Adrenal gland (tissue), 12 donors: ENCODE measurements around the gene DSN1. TPM values are rescaled to one million over a fixed set of nuclear protein-coding genes. Genes with fewer than 3 reads are reported as not detected.

Source experiments
- DNase-seq, 7 donors: peaks; one replicate each; pipeline ENCODE4 v3.0.0-alpha.2; 2019 to 2020
- H3K27ac ChIP-seq, 5 donors: fragments of 200-600 bp; sonication (generic) in 4 of 5; 1 replicate in 3 of 5; 2 replicates in 2 of 5; pipeline versions ENCODE4 v1.5.1 to v1.8.0; 2016 to 2020; ENCODE audit warnings: mild to moderate bottlenecking in 1 of 5
- H3K27me3 ChIP-seq: fragments of 200-600 bp; 2 replicates; pipeline ENCODE4 v1.8.0; 2021
- H3K36me3 ChIP-seq, 2 donors: fragments of 200-600 bp; replicated peaks in 1 of 2; 1 replicate in 1 of 2; 2 replicates in 1 of 2; pipeline versions ENCODE4 v1.5.1 to v1.8.0; 2018 to 2022
- H3K4me1 ChIP-seq, 2 donors: fragments of 200-600 bp; replicated peaks in 1 of 2; 1 replicate in 1 of 2; 2 replicates in 1 of 2; pipeline versions ENCODE4 v1.5.1 to v1.8.0; 2018 to 2021
- H3K4me3 ChIP-seq, 4 donors: fragments of 200-600 bp; sonication (generic) in 3 of 4; one replicate each; pipeline ENCODE4 v1.5.1; 2016 to 2018
- H3K9me3 ChIP-seq, 3 donors: fragments of 200-600 bp; sonication (generic) in 1 of 3; replicated peaks in 1 of 3; 1 replicate in 2 of 3; 2 replicates in 1 of 3; pipeline versions ENCODE4 v1.5.1 to v1.8.0; 2016 to 2021
- CTCF ChIP-seq, 6 experiments: fragments of 450-650 bp in 4 of 6; fragments of 200-600 bp in 2 of 6; sonication (generic) in 1 of 6; IDR thresholded peaks; 1 replicate in 5 of 6; 2 replicates in 1 of 6; pipeline versions ENCODE4 v1.5.1 to v1.8.0; 2016 to 2021; ENCODE audit warnings: antibody characterized with exemption in 6 of 6, mild to moderate bottlenecking in 2 of 6, moderate library complexity in 1 of 6
- POLR2A ChIP-seq, 2 donors: fragments of 450-650 bp; IDR thresholded peaks; one replicate each; pipeline ENCODE4 v1.6.1; 2017; ENCODE audit warnings: antibody characterized with exemption in 2 of 2, mild to moderate bottlenecking in 2 of 2, moderate library complexity in 1 of 2
- WGBS, 4 donors: extraction: QIAGEN DNeasy Blood & Tissue Kit in 2 of 4; methylation state at CpG; one replicate each; pipeline versions ENCODE4 v1.1.5 to v1.1.7; 2013 to 2017; 5-methylcytosine and 5-hydroxymethylcytosine counted together
- intact Hi-C, 2 donors: fragments of 100-400 bp; cut with DNase I; formaldehyde crosslinking; loops; one replicate each; pipeline versions ENCODE4 v1.14.1 to v1.15.0; 2022 to 2023
- polyA plus RNA-seq, 3 donors: library from polyadenylated mRNA; stranded (reverse); fragments of 200-250 nt in 2 of 3; fragments of 350-450 nt in 1 of 3; fragmentation: Illumina TruSeq in 1 of 3; extraction: RNeasy Lipid Tissue Mini Kit (QIAGEN cat#74804) in 1 of 3; gene quantifications; one replicate each; pipeline ENCODE4 v1.2.3, GENCODE V29; 2013 to 2014
- total RNA-seq, 9 donors: library from RNA; depleted of rRNA in 4 of 9; stranded (reverse); fragments of >200 nt in 4 of 9; fragments of 120-200 nt in 1 of 9; fragmentation: NEBNext Ultra II Directional in 1 of 9; extraction: Animal tissue kit (Norgen Biotek cat#: 25700) in 1 of 9; gene quantifications; one replicate each; pipeline versions ENCODE4 v1.1.0 to v1.2.4, GENCODE V29; 2013 to 2023
- donor health status: healthy with polysubstance abuse.
- donor health status: Bipolar disorder and iron deficiency.
- donor health status: DM: yes; HTN: yes; CAD: no.
- donor health status: DM: no; HTN: no; CAD: no.
- donor health status: DM: no; HTN: no; CAD: no.
- donor health status: DM: yes; HTN: yes; CAD: no.

DSN1 gene
- total and polyA plus RNA-seq, 12 donors, result 6.7 to 23.5 (median 15.5) TPM

- H3K27ac ChIP-seq, result no peak overlapping the region
- H3K4me3 ChIP-seq, result no peak overlapping the region
- intact Hi-C loops, result no loop called here
- no peak for DNase-seq
- H3K9me3 ChIP-seq, result no peaks in the 10 kb centered on the region
- WGBS, 4 donors, result 92 to 97% (median 94%) methylated on average over 3 of the region's 3 CpGs
- H3K4me1 ChIP-seq, result peaks cover 0 to 8% of the 10 kb centered on the region in 2 donors
- no peaks in the 10 kb centered on the region for H3K27me3 ChIP-seq
- H3K36me3 ChIP-seq, result no peaks in the 10 kb centered on the region
- TF ChIP-seq CTCF (IDR thresholded peaks at IDR 0.05), result no peak
- no peak for TF ChIP-seq POLR2A (IDR thresholded peaks at IDR 0.05)
These were observed 36.9 kb downstream of the DSN1 start for GRCh38 chr20:36736451-36737182.

DNA sequence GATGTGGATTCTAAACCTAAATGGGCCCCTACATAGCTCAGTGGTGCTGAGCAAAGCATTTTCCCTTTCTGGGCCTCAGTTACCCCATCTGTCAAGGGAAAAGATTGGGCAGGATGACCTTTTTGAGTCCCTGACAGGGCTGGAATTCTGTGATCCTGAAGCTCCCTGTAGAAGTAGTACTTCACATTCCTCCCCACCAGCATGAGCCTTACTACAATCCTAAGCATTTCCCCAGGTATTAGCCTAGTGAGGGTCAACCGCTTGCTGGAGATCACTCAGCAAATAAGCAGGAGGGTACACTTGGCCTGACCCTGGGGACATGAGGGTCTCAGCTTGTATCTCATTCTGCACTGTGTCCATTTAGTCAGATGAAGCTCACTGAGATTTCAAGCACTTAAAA is 41.1 kb downstream of the DSN1 start:
- intact Hi-C loops, result no loop called here
- WGBS, 4 donors, result 90 to 100% (median 99%) methylated on average over 1 of the region's 1 CpG
- peaks cover 0 to 6% of the 10 kb centered on the region in 2 donors for H3K4me1 ChIP-seq
- H3K27me3 ChIP-seq, result no peaks in the 10 kb centered on the region
- no peak for TF ChIP-seq POLR2A (IDR thresholded peaks at IDR 0.05)
- TF ChIP-seq CTCF (IDR thresholded peaks at IDR 0.05), result no peak
- H3K27ac ChIP-seq, result no peak overlapping the region
- no peak for DNase-seq
- H3K4me3 ChIP-seq, result no peak overlapping the region
- H3K9me3 ChIP-seq, result no peaks in the 10 kb centered on the region
- H3K36me3 ChIP-seq, result no peaks in the 10 kb centered on the region

GRCh38 chr20:36728986-36729385 is 44.6 kb downstream of the DSN1 start:
- intact Hi-C loops, result no loop called here
- H3K27ac ChIP-seq, result no peak overlapping the region
- DNase-seq, result no peak
- no peak overlapping the region for H3K4me3 ChIP-seq
- no peaks in the 10 kb centered on the region for H3K27me3 ChIP-seq
- H3K9me3 ChIP-seq, result no peaks in the 10 kb centered on the region
- no peaks in the 10 kb centered on the region for H3K36me3 ChIP-seq
- 56 to 64% (median 59%) methylated on average over 3 of the region's 3 CpGs for WGBS, 4 donors
- peaks cover 7 to 10% of the 10 kb centered on the region in 2 donors for H3K4me1 ChIP-seq
- TF ChIP-seq POLR2A (IDR thresholded peaks at IDR 0.05) (no peak), CTCF (IDR thresholded peaks at IDR 0.05) (no peak)

GRCh38 chr20:36726168-36726567 is 47.4 kb downstream of the DSN1 start:
- WGBS, 4 donors, result 70 to 84% (median 78%) methylated on average over 3 of the region's 3 CpGs
- Histone ChIP-seq H3K4me3 (no peak overlapping the region), H3K27ac (peak overlapping the region in 3 of 5 donors; percentile 32 to 42 (median 36)), H3K27me3 (no peaks in the 10 kb centered on the region), H3K9me3 (no peaks in the 10 kb centered on the region), H3K36me3 (peaks cover 0 to 4% of the 10 kb centered on the region in 2 donors), H3K4me1 (peaks cover 7% of the 10 kb centered on the region in 2 donors)
- peak; percentile 33 to 77 (median 65) for DNase-seq
- intact Hi-C loops, result no loop called here
- TF ChIP-seq CTCF (IDR thresholded peaks at IDR 0.05), result no peak
- no peak for TF ChIP-seq POLR2A (IDR thresholded peaks at IDR 0.05)
